Mononuclear cell (primary cell): ENCODE measurements around the gene MYL9. TPM values are rescaled to one million over a fixed set of nuclear protein-coding genes. Genes with fewer than 3 reads are reported as not detected.

Source experiments
- H3K27me3 ChIP-seq: 2 replicates; pipeline ENCODE4 v1.6.0; 2011; ENCODE audit warnings: low read length, control low read depth; ENCODE audit not compliant: insufficient read depth
- H3K4me1 ChIP-seq: 2 replicates; pipeline ENCODE4 v1.5.1; 2011; ENCODE audit warnings: mild to moderate bottlenecking, low read length, control low read depth; ENCODE audit not compliant: insufficient read depth
- H3K4me3 ChIP-seq: 2 replicates; pipeline ENCODE4 v1.5.1; 2011; ENCODE audit warnings: mild to moderate bottlenecking, low read length, moderate library complexity
- H3K9me3 ChIP-seq: 2 replicates; pipeline ENCODE4 v1.5.1; 2011; ENCODE audit warnings: low read depth, mild to moderate bottlenecking, control low read depth, low read length
- total RNA-seq: library from RNA; depleted of rRNA; stranded (reverse); fragments of >200 nt; gene quantifications from one replicate; pipeline ENCODE4 v1.2.3, GENCODE V29; 2012

MYL9 gene
- total RNA-seq: 10.9 TPM

- H3K4me1 ChIP-seq: peaks cover 4% of the 10 kb centered on the region
These were observed at the start of gene MYL9 for GRCh38 chr20:36541227-36541767. Gene MYL9, plus strand, starts transcription at chr20:36541519. Its CDS starts 3,366 bp downstream, at chr20:36544885.

GRCh38 chr20:36491901-36492617, 49.3 kb upstream of the MYL9 start:
- no peaks in the 10 kb centered on the region for H3K9me3 ChIP-seq
- H3K27me3 ChIP-seq: no peaks in the 10 kb centered on the region
- H3K4me1 ChIP-seq: peaks cover 35% of the 10 kb centered on the region
- H3K4me3 ChIP-seq: no peak overlapping the region

More at GRCh38 chr20:36541227-36541767, at the start of gene MYL9:
- no peaks in the 10 kb centered on the region for H3K27me3 ChIP-seq
- H3K4me3 ChIP-seq: no peak within 1 kb of the TSS
- no peaks in the 10 kb centered on the region for H3K9me3 ChIP-seq

GRCh38 chr20:36493051-36493800, 48.1 kb upstream of the MYL9 start:
- no peaks in the 10 kb centered on the region for H3K27me3 ChIP-seq
- H3K4me3 ChIP-seq: no peak overlapping the region
- no peaks in the 10 kb centered on the region for H3K9me3 ChIP-seq
- H3K4me1 ChIP-seq: peaks cover 35% of the 10 kb centered on the region

GRCh38 chr20:36493801-36494114, 47.6 kb upstream of the MYL9 start:
- no peaks in the 10 kb centered on the region for H3K27me3 ChIP-seq
- H3K9me3 ChIP-seq: no peaks in the 10 kb centered on the region
- H3K4me1 ChIP-seq: peaks cover 35% of the 10 kb centered on the region
- no peak overlapping the region for H3K4me3 ChIP-seq

- Histone ChIP-seq H3K27me3 (no peaks in the 10 kb centered on the region), H3K4me3 (no peak overlapping the region), H3K4me1 (peaks cover 15% of the 10 kb centered on the region), H3K9me3 (no peaks in the 10 kb centered on the region)
These were observed 44.3 kb upstream of the MYL9 start for GRCh38 chr20:36496707-36497669.

- H3K4me3 ChIP-seq: no peak overlapping the region
- H3K9me3 ChIP-seq: no peaks in the 10 kb centered on the region
- no peaks in the 10 kb centered on the region for H3K27me3 ChIP-seq
- peaks cover 6% of the 10 kb centered on the region for H3K4me1 ChIP-seq
These were observed 43.5 kb upstream of the MYL9 start for GRCh38 chr20:36497856-36498255.

- Histone ChIP-seq H3K4me3 (no peak overlapping the region), H3K4me1 (no peaks in the 10 kb centered on the region), H3K9me3 (no peaks in the 10 kb centered on the region), H3K27me3 (no peaks in the 10 kb centered on the region)
These were observed 42.7 kb upstream of the MYL9 start for GRCh38 chr20:36498386-36499179.

GRCh38 chr20:36499211-36499610, 42.1 kb upstream of the MYL9 start:
- Histone ChIP-seq H3K4me1 (no peaks in the 10 kb centered on the region), H3K4me3 (no peak overlapping the region), H3K9me3 (no peaks in the 10 kb centered on the region), H3K27me3 (no peaks in the 10 kb centered on the region)

GRCh38 chr20:36499723-36500501, 41.4 kb upstream of the MYL9 start:
- Histone ChIP-seq H3K9me3 (no peaks in the 10 kb centered on the region), H3K27me3 (no peaks in the 10 kb centered on the region), H3K4me1 (no peaks in the 10 kb centered on the region), H3K4me3 (no peak overlapping the region)

- H3K4me1 ChIP-seq: no peaks in the 10 kb centered on the region
- H3K4me3 ChIP-seq: no peak overlapping the region
- no peaks in the 10 kb centered on the region for H3K27me3 ChIP-seq
- H3K9me3 ChIP-seq: no peaks in the 10 kb centered on the region
These were observed 39.8 kb upstream of the MYL9 start for GRCh38 chr20:36501367-36502006.

GRCh38 chr20:36504295-36504694, 37.0 kb upstream of the MYL9 start:
- no peaks in the 10 kb centered on the region for H3K4me1 ChIP-seq
- H3K27me3 ChIP-seq: no peaks in the 10 kb centered on the region
- H3K9me3 ChIP-seq: no peaks in the 10 kb centered on the region
- no peak overlapping the region for H3K4me3 ChIP-seq

GRCh38 chr20:36506253-36506652, 35.1 kb upstream of the MYL9 start:
- no peaks in the 10 kb centered on the region for H3K4me1 ChIP-seq
- no peak overlapping the region for H3K4me3 ChIP-seq
- H3K9me3 ChIP-seq: no peaks in the 10 kb centered on the region
- H3K27me3 ChIP-seq: no peaks in the 10 kb centered on the region

- Histone ChIP-seq H3K4me3 (no peak overlapping the region), H3K4me1 (no peaks in the 10 kb centered on the region), H3K9me3 (no peaks in the 10 kb centered on the region), H3K27me3 (no peaks in the 10 kb centered on the region)
These were observed 33.6 kb upstream of the MYL9 start for GRCh38 chr20:36507746-36508145.
